WI38 (cell line): ENCODE measurements around the gene HECTD2.
"Not testable (repeated sequence)": the region's sequence is repeated elsewhere in the genome, so short reads cannot be mapped to it uniquely, and the experiment has no call there.

Experiments used
- H3K4me3 ChIP-seq: 2 replicates; pipeline ENCODE4 v1.5.1; 2011; ENCODE audit warnings: low read depth, mild to moderate bottlenecking, control low read depth, low read length
- TF ChIP-seq, protein P1 (sequence below): IDR thresholded peaks from 2 replicates; pipeline ENCODE4 v1.5.1; 2012; ENCODE audit warnings: low read depth, mild to moderate bottlenecking, control low read depth, low read length

HECTD2 gene

DNA sequence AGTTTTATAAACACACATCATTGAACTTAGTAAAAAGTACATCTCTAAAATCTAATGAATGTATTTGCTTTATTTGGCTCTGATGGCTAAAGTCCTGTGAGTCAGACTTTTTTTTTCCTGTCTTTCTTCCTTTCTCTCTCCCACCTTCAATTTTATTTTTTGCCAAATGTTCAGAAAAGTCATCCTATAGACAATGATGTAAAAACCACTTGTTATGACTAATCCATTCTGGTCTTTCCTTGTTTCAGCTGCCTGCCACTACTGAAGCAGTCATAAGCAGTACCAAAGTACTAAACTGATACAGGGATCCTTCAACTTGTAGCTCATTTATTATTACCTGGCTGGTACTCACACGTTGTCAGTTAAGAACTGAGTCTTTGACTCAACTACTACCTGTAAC, 23.9 kb downstream of the HECTD2 start:
- TF ChIP-seq, protein P1, sequence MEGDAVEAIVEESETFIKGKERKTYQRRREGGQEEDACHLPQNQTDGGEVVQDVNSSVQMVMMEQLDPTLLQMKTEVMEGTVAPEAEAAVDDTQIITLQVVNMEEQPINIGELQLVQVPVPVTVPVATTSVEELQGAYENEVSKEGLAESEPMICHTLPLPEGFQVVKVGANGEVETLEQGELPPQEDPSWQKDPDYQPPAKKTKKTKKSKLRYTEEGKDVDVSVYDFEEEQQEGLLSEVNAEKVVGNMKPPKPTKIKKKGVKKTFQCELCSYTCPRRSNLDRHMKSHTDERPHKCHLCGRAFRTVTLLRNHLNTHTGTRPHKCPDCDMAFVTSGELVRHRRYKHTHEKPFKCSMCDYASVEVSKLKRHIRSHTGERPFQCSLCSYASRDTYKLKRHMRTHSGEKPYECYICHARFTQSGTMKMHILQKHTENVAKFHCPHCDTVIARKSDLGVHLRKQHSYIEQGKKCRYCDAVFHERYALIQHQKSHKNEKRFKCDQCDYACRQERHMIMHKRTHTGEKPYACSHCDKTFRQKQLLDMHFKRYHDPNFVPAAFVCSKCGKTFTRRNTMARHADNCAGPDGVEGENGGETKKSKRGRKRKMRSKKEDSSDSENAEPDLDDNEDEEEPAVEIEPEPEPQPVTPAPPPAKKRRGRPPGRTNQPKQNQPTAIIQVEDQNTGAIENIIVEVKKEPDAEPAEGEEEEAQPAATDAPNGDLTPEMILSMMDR, result no peak
- H3K4me3 ChIP-seq, result no peak overlapping the region

DNA sequence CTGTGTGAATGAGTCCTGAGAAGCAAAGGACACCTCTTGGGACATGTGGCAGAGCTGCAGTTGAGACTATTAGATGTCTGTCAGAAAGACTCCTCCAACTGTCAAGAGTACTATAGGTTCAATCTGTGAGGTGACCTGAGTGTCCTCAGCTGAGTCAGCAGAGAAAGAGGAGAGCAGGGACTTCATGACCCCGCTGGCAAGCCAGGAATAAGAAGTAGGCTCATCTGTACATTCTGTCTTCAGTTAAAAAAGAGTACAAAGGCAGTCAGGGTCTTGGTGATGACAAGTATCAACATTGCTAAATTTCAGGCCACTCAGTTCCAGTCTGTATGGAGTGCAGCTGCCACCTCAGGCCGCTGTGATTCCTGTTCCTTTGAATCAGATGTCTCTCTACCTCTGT, 25.1 kb downstream of the HECTD2 start:
- TF ChIP-seq, protein P1, result no peak
- H3K4me3 ChIP-seq, result no peak overlapping the region

DNA sequence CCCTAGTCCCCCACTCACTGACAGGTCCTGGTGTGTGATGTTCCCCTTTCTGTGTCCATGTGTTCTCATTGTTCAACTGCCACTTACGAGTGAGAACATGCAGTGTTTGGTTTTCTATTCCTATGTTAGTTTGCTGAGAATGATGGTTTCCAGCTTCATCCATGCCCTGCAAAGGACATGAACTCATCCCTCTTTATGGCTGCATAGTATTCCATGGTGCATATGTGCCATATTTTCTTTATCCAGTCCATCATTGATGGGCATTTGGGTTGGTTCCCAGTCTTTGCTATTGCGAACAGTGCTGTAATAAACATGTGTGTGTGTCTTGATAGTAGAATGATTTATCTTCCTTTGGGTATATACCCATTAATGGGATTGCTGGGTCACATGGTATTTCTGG, 28.1 kb downstream of the HECTD2 start:
- H3K4me3 ChIP-seq, result not testable (repeated sequence)

DNA sequence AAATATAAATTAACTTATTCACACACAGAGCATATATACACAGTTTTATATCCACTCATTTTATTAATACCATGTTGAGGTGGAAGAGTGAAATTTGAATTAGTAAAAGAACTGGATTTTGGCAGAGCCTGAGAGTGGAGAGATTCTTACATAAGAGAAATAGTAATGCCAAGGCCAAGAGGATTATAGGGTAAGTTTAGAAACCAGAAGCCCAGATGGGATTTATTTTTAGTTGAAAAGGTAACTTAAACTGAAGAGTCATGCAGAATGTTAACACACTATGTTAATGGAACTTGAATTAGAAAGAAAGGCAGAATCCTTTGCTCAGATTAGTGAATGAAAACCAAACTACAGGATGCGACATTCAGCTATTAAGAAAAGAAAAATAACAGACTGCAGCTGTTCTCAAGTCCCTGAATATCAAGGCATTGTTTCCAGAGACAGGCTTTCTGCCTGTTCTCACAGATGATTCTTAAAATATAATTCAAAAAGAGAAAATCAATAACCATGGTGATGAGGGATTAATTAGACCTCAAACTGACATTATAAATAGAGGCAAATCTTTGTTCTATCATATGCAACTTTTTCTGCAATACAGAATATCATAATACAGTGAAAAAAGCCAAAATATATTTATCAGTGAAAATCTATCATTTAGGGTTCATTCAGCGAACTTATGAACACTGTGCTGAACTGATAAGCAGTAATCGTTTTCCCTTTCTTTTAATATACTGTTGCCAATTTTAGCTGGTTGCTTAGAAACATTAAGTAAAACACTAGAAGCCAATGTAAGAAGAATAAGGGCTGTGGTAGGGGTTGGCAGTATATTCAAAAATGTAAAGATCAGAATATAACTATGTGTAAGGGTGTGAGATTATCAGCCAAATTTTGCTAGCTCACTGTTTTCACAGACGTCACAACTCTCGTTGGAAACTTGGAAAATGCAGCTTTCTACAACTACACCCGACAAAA, 34.4 kb downstream of the HECTD2 start:
- no peak overlapping the region for H3K4me3 ChIP-seq
- TF ChIP-seq, protein P1, result no peak

DNA sequence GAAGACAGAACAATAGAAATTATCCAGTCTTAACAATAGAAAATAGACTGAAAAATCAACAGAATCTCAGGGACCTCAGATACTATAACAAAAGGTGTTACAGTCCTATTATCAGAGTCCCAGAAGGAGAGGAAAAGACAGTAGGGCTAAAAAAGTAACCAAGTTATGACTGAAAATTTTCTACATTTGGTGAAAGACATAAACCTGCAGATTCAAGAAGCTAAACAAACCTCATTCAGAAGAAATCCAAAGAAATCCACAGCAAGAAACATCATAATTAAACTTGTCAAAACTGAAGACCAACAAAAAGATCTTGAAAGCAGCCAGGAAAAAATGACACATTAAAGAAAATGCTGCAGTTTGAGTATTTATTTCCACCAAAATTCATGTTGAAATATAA, 41.9 kb downstream of the HECTD2 start:
- TF ChIP-seq, protein P1, result no peak
- no peak overlapping the region for H3K4me3 ChIP-seq

DNA sequence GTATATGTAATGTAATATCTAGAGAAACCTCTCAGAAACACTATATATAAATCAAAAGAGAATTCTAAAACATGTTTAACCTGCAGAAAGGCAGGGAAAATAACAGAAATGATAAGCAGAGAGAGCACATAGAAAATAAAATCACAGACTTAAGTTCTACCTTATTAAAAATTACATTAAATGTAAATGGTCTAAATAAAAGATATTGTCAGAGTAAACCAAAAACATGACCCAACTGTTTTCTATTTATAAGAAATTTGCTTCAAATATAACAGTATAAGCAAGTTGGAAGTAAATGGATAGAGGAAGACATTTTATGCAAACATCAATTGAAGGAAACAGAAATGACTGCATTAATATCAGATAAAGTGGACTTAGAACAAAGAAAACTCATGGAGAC, 43.4 kb downstream of the HECTD2 start:
- TF ChIP-seq, protein P1, result no peak
- no peak overlapping the region for H3K4me3 ChIP-seq

DNA sequence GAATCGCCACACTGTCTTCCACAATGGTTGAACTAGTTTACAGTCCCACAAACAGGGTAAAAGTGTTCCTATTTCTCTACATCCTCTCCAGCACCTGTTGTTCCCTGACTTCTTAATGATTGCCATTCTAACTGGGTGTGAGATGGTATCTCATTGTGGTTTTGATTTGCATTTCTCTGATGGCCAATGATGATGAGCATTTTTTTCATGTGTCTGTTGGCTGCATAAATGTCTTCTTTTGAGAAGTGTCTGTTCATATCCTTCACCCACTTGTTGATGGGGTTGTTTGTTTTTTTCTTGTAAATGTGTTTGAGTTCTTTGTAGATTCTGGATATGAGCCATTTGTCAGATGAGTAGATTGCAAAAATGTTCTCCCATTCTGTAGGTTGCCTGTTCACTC, 45.0 kb downstream of the HECTD2 start:
- H3K4me3 ChIP-seq, result not testable (repeated sequence)

DNA sequence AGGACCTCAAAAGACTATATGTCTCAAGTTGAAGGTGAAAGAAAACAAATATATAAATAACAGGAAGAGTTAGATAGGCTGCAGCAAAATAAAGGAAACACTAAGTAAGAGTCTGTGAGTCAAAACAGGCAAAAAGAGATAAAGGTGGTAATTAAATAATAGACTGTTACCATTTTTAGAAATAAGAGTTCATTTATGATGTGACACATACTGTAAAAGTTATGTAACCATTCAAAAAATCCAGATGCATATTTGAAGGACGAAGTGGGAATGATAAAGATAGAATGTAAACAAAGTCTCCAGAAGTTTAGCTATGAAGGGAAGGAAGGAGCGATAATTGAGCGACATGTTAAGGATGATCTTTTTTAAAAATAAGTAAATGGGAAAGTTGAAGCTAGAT, 50.5 kb downstream of the HECTD2 start:
- TF ChIP-seq, protein P1, result no peak
- no peak overlapping the region for H3K4me3 ChIP-seq
